Uterus (tissue), 2 donors: ENCODE measurements around the gene JADE2.

Experiments
- POLR2A ChIP-seq, 2 donors: fragments of 450-650 bp; IDR thresholded peaks; one replicate each; pipeline ENCODE4 v1.6.1; 2016; ENCODE audit warnings: antibody characterized with exemption in 2 of 2, mild to moderate bottlenecking in 1 of 2, moderate library complexity in 1 of 2
- TF ChIP-seq, protein P1 (sequence below), 4 experiments: fragments of 200-600 bp in 2 of 4; fragments of 450-650 bp in 2 of 4; sonication (generic) in 2 of 4; IDR thresholded peaks; one replicate each; pipeline ENCODE4 v1.5.1; 2016 to 2019; ENCODE audit warnings: antibody characterized with exemption in 4 of 4, mild to moderate bottlenecking in 2 of 4, moderate library complexity in 1 of 4

DNA sequence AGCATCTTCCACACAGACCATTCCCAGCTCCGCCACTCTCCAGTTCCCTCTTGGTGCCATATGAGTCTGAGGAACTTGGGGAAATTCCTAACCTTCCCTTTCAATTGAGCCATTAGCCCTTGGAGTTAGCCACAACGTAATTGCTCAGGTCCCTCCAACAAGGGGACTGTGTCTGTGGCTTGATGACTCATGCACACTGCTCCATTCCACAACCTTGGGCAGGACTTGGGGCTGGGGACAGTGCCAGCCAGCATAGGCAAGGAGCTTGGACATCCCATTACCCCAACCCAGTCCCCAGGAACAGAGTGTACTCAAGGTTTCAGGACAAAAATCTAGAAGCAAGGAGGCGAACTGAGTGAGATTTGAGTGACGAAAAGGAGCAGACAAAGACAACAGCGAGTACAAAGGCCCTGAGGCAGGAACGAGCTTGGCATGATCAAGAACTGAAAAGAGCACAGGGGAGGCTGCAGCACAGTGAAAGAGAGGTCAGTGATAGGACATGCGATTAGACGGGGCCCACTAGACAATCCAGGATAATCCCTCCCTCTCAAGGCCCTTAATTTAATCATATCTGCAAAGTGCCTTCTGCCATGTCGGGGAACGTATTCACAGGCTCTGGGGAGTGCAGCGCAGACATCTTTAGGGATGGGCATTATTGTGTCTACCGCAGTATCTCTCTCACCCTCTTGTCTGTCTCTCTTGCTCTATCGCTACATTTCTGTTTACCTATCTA lies 16.0 kb upstream of the JADE2 start:
- TF ChIP-seq, protein P1, sequence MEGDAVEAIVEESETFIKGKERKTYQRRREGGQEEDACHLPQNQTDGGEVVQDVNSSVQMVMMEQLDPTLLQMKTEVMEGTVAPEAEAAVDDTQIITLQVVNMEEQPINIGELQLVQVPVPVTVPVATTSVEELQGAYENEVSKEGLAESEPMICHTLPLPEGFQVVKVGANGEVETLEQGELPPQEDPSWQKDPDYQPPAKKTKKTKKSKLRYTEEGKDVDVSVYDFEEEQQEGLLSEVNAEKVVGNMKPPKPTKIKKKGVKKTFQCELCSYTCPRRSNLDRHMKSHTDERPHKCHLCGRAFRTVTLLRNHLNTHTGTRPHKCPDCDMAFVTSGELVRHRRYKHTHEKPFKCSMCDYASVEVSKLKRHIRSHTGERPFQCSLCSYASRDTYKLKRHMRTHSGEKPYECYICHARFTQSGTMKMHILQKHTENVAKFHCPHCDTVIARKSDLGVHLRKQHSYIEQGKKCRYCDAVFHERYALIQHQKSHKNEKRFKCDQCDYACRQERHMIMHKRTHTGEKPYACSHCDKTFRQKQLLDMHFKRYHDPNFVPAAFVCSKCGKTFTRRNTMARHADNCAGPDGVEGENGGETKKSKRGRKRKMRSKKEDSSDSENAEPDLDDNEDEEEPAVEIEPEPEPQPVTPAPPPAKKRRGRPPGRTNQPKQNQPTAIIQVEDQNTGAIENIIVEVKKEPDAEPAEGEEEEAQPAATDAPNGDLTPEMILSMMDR (IDR thresholded peaks at IDR 0.05), result no peak
- no peak for TF ChIP-seq POLR2A (IDR thresholded peaks at IDR 0.05)
